Testis (tissue), 2 donors: ENCODE results near the gene ASAH2B.

ENCODE experiments used
- CTCF ChIP-seq, 3 experiments: fragments of 450-650 bp in 2 of 3; fragments of 200-600 bp in 1 of 3; sonication (generic) in 1 of 3; IDR thresholded peaks; one replicate each; pipeline ENCODE4 v1.5.1; 2016 to 2019; ENCODE audit warnings: antibody characterized with exemption in 3 of 3, mild to moderate bottlenecking in 2 of 3, moderate library complexity in 1 of 3
- POLR2A ChIP-seq: fragments of 450-650 bp; IDR thresholded peaks from one replicate; pipeline ENCODE4 v1.6.1; 2017; ENCODE audit warnings: antibody characterized with exemption, mild to moderate bottlenecking, moderate library complexity

- TF ChIP-seq CTCF (IDR thresholded peaks at IDR 0.05) = no peak
- TF ChIP-seq POLR2A = no peak
These were observed 57.0 kb downstream of the ASAH2B start for GRCh38 chr10:50796693-50797092.
